ENCODE results near the gene IRX4.

The IRX4 gene

DNA sequence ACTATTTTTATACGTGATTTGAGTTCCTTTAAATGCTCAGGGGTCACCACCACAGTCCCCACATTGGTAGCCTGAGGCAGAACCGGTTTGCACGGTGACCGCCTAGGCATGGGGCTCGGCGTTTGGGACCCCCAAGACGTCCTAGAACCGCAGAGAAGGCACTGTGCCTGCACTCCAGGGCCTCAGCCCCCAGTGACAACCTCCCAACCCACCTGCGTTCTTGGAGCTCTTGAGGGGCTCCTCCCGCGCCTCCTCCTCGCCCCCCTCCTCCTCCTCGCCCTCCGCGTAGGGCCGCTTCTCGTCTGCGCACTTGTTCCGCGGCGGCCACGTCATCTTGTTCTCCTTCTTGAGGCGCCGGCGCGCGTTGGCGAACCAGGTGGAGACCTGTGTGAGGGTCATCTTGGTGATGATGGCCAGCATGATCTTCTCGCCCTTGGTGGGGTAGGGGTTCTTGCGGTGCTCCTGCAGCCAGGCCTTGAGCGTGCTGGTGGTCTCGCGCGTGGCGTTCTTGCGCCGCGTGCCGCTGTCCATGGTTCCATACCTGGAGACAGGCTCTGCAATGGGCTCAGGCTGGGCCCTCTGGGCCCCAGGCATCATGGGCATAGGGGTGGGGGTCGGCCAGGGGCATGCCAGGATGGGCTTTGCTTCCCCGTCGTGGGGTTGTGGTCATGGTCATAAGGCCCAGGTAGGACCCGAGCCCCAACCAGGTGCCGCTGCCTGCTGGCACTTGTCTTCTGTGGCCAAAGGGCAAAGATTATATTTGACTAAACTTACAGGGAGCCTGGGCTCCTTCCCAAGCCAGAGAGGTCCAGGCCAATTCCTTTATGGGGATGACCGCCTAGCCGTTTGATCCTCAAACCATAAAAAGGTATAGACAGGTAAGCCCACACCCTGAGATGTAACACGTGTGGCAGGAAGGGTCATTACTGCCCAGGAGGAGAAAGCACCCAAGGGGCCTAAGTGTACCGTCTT, 3.1 kb downstream of the IRX4 start:
- H3K4me1 ChIP-seq (ENCODE audit: control insufficient read depth, insufficient read depth, low read length), result no peaks in the 10 kb centered on the region
- H3K9ac ChIP-seq (ENCODE audit: low read length), result no peak overlapping the region
- peaks cover 92% of the 10 kb centered on the region for H3K27me3 ChIP-seq (ENCODE audit: control insufficient read depth, insufficient read depth, low read length)
- no peaks in the 10 kb centered on the region for H3K9me3 ChIP-seq (ENCODE audit: control insufficient read depth, low read length)
- H3K36me3 ChIP-seq (ENCODE audit: control insufficient read depth, insufficient read depth, low read length), result no peaks in the 10 kb centered on the region
- H3K4me3 ChIP-seq (ENCODE audit: low read length), result no peak overlapping the region

DNA sequence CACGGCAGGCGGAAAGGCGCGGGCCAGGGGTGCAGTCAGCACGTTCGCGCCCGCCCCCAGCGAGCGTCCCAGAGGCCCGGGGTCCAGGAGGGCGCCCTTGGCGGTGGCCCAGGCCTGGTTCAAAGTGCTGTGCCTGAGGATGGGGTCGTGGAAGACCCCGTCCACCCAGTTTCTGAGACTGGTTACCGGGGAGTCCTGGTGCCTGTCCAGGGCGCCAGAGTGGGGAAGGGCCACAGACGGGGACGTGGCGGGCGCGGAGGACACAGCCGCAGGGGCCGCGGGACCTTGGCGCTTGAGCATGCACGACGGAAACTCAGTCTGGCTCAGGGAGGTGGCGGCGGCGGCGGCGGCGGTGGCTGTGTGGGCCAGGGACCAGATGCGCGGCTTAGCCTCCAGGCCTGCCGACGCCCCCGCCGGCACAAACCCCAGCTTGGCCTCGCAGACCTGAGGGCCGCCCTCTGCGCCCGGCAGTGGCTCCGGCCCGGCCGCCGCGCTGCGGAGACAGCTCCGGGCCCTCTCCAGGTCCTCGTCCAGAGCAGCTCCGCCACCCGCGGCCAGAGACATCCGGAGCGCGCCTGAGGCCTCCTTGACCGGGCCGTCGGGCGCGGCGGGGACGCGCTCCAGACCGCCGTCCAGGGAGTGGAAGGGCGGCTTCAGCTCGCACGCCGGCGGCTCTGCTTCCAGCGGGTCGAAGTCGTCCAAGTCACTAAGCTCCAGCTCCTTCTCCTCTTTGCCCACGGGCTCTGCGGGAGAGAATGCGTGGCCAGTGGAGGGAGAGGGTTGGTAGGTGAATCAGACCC, 4.5 kb downstream of the IRX4 start:
- H3K4me1 ChIP-seq (ENCODE audit: control insufficient read depth, insufficient read depth, low read length), result no peaks in the 10 kb centered on the region
- H3K36me3 ChIP-seq (ENCODE audit: control insufficient read depth, insufficient read depth, low read length), result no peaks in the 10 kb centered on the region
- no peaks in the 10 kb centered on the region for H3K9me3 ChIP-seq (ENCODE audit: control insufficient read depth, low read length)
- H3K4me3 ChIP-seq (ENCODE audit: low read length), result no peak overlapping the region
- H3K9ac ChIP-seq (ENCODE audit: low read length), result no peak overlapping the region
- H3K27me3 ChIP-seq (ENCODE audit: control insufficient read depth, insufficient read depth, low read length), result peaks cover 90% of the 10 kb centered on the region

DNA sequence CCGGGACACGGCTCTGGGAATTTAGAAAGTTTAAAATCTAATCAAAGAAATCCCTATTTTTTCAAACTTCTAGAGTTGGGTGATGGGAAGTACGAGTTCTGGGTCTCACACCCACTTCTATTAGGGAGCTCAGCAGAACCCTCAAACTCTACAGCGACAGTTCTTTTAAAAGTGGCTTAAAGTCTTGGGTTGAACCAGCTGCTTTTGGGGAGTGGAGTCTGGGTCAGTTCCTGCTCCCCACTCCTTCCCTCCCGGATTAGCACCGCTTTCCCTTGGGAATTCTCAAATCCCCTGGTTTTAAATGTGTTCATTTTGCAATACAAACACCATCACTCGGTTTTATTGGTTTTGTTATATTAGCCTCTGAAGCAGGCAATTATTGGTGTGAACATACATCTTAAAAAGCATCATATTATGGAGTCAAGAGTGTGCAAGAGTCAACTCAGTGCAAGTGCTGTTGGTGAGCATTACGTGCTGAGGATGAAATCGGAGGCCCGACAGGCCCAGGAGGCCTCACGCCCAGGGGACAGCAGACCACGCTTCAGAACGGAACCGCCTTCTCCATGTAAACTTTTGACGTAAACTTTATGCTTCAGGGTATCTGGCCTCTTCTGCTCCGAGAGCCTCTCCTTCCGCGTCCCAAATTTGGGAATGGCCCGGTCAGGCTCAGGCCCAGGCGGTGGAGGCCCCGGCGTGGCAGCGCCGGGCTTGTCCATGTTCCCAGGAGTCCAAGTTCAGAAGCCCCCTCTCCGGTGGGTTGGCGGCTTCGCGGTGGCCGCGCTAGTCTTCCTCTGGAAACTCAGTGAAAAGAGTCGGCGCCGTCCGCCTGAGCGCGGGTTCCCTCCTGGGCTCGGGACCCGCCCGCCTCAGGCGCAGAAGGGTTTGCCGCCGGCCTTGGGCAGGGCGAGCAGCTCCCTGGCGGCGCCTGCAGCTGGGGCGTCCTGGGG, 5.3 kb downstream of the IRX4 start:
- H3K9me3 ChIP-seq (ENCODE audit: control insufficient read depth, low read length), result no peaks in the 10 kb centered on the region
- H3K4me3 ChIP-seq (ENCODE audit: low read length), result no peak overlapping the region
- no peak overlapping the region for H3K9ac ChIP-seq (ENCODE audit: low read length)
- peaks cover 89% of the 10 kb centered on the region for H3K27me3 ChIP-seq (ENCODE audit: control insufficient read depth, insufficient read depth, low read length)
- H3K36me3 ChIP-seq (ENCODE audit: control insufficient read depth, insufficient read depth, low read length), result no peaks in the 10 kb centered on the region
- no peaks in the 10 kb centered on the region for H3K4me1 ChIP-seq (ENCODE audit: control insufficient read depth, insufficient read depth, low read length)

GRCh38 chr5:1876660-1877064, 6.1 kb downstream of the IRX4 start:
- Histone ChIP-seq H3K9ac (ENCODE audit: low read length) (no peak overlapping the region), H3K27me3 (ENCODE audit: control insufficient read depth, insufficient read depth, low read length) (peaks cover 82% of the 10 kb centered on the region), H3K36me3 (ENCODE audit: control insufficient read depth, insufficient read depth, low read length) (no peaks in the 10 kb centered on the region), H3K9me3 (ENCODE audit: control insufficient read depth, low read length) (no peaks in the 10 kb centered on the region), H3K4me3 (ENCODE audit: low read length) (no peak overlapping the region), H3K4me1 (ENCODE audit: control insufficient read depth, insufficient read depth, low read length) (no peaks in the 10 kb centered on the region)

DNA sequence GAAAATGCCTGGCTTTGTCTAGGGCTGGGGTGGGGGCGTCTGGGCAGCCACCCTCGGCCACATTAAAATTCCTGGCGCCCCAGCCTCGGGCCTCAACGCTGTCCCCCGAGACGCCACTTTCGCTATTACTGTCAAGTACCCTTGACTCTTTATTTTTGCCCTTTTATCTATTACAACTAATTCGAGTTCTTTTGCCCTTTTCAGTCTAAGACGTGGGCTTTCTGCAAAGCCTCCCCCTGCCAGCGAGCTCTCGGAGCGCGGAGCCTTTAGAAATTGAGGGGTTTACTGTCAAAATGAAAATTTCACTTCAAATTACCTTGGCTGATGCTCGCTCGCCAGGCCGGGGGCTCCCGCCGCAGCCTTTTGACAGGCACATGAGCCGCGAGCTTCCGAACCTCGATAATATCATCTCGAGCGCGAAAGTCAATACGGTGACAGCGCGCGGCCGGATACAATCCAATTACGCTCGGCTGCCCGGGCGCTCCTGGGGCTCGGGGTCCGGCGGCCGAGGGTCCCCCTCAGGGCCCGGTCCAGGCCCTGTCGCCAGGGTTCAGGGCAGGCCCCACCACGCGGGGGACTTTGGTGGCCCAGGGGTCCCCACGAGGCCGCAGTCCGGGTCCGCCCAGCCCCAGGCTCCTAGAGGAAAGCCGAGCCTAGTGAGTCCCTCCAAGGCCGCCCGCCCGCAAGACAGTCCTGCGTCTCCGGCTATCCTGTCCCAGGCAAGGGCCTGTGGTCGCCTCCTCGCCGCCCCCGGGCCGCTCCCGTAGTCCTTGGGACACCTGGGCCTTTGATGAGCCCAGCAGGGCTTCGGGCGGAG, 6.7 kb downstream of the IRX4 start:
- Histone ChIP-seq H3K36me3 (ENCODE audit: control insufficient read depth, insufficient read depth, low read length) (no peaks in the 10 kb centered on the region), H3K4me3 (ENCODE audit: low read length) (no peak overlapping the region), H3K27me3 (ENCODE audit: control insufficient read depth, insufficient read depth, low read length) (peaks cover 76% of the 10 kb centered on the region), H3K9ac (ENCODE audit: low read length) (no peak overlapping the region), H3K9me3 (ENCODE audit: control insufficient read depth, low read length) (no peaks in the 10 kb centered on the region), H3K4me1 (ENCODE audit: control insufficient read depth, insufficient read depth, low read length) (no peaks in the 10 kb centered on the region)

DNA sequence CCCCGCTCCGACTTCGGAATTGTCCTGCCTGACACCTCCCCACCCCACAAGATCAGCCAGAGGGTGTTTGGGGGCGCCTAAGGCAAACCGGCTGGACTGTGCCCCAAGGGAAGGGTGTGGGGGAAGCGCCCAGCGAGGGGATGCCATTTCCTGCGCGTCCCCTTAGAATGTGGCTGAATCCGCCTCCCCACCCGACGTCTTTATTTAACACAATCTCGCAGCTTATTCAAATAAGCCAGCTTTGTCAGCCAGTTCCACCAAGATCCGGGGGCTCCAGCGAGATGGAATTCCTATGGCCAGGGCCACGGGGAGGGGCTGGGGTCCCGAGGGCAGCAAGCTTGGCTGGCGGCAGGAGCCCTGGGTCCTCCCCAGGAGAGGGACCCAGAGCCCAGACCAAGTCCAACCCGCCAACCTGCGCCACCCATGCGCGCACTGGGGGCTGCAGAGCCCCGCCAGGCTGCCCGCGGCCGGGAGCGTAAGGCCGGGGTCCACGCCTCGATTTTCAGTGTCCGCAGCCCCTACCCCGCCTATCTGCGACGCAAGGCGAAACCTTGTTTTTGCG, 7.4 kb downstream of the IRX4 start:
- Histone ChIP-seq H3K36me3 (ENCODE audit: control insufficient read depth, insufficient read depth, low read length) (no peaks in the 10 kb centered on the region), H3K4me3 (ENCODE audit: low read length) (no peak overlapping the region), H3K9me3 (ENCODE audit: control insufficient read depth, low read length) (no peaks in the 10 kb centered on the region), H3K9ac (ENCODE audit: low read length) (no peak overlapping the region), H3K4me1 (ENCODE audit: control insufficient read depth, insufficient read depth, low read length) (no peaks in the 10 kb centered on the region), H3K27me3 (ENCODE audit: control insufficient read depth, insufficient read depth, low read length) (peaks cover 71% of the 10 kb centered on the region)

GRCh38 chr5:1874771-1875220, 7.9 kb downstream of the IRX4 start:
- Histone ChIP-seq H3K9me3 (ENCODE audit: control insufficient read depth, low read length) (no peaks in the 10 kb centered on the region), H3K4me3 (ENCODE audit: low read length) (no peak overlapping the region), H3K4me1 (ENCODE audit: control insufficient read depth, insufficient read depth, low read length) (no peaks in the 10 kb centered on the region), H3K9ac (ENCODE audit: low read length) (no peak overlapping the region), H3K27me3 (ENCODE audit: control insufficient read depth, insufficient read depth, low read length) (peaks cover 65% of the 10 kb centered on the region), H3K36me3 (ENCODE audit: control insufficient read depth, insufficient read depth, low read length) (no peaks in the 10 kb centered on the region)

DNA sequence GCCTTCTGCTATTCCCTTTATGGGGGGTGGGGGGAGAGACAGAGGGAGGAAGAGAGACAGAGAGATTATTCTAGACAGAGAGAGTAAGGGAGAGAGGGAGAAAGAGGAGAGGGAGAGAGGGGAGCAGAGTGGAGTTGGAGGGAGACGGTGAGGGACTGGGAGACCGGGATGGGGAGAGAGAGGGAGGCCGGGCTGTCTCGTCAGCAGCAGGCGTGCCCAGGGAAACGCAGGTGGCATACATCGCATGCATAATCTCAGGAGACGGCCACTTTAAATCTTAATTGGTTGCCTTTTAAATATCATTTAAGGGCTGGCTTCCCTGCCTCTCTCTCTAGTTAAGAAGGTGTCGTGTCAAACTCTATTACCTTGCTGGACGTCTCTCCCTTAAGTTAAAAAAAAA, 8.4 kb downstream of the IRX4 start:
- Histone ChIP-seq H3K4me1 (ENCODE audit: control insufficient read depth, insufficient read depth, low read length) (no peaks in the 10 kb centered on the region), H3K4me3 (ENCODE audit: low read length) (no peak overlapping the region), H3K9me3 (ENCODE audit: control insufficient read depth, low read length) (no peaks in the 10 kb centered on the region), H3K36me3 (ENCODE audit: control insufficient read depth, insufficient read depth, low read length) (no peaks in the 10 kb centered on the region), H3K9ac (ENCODE audit: low read length) (no peak overlapping the region), H3K27me3 (ENCODE audit: control insufficient read depth, insufficient read depth, low read length) (peaks cover 60% of the 10 kb centered on the region)

- no peaks in the 10 kb centered on the region for H3K9me3 ChIP-seq (ENCODE audit: control insufficient read depth, low read length)
- no peaks in the 10 kb centered on the region for H3K36me3 ChIP-seq (ENCODE audit: control insufficient read depth, insufficient read depth, low read length)
- no peaks in the 10 kb centered on the region for H3K4me1 ChIP-seq (ENCODE audit: control insufficient read depth, insufficient read depth, low read length)
- H3K27me3 ChIP-seq (ENCODE audit: control insufficient read depth, insufficient read depth, low read length), result peaks cover 59% of the 10 kb centered on the region
- no peak overlapping the region for H3K9ac ChIP-seq (ENCODE audit: low read length)
- H3K4me3 ChIP-seq (ENCODE audit: low read length), result no peak overlapping the region
Measured at GRCh38 chr5:1873243-1873959, 9.3 kb downstream of the IRX4 start.

DNA sequence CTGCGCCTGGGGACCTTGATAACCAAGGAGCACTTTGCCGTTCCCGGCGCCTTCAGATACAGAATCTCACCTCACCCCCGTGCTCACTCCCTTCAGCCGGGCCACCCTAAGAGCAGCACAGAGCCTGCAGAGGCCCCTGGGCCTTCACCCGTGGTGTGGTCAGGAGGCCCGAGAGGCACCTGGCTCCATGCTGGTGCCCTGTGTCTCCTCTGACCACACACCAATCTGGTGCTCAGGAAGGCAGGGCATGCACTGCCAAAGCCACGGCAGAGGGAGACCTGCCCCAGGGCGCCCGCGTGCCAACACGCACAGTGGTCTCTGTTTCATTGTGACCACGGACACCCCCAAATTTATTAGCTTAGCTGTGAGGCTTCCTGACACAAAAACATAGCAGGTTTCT, 11.3 kb downstream of the IRX4 start:
- Histone ChIP-seq H3K36me3 (ENCODE audit: control insufficient read depth, insufficient read depth, low read length) (no peaks in the 10 kb centered on the region), H3K4me3 (ENCODE audit: low read length) (no peak overlapping the region), H3K9ac (ENCODE audit: low read length) (no peak overlapping the region), H3K27me3 (ENCODE audit: control insufficient read depth, insufficient read depth, low read length) (peaks cover 44% of the 10 kb centered on the region), H3K9me3 (ENCODE audit: control insufficient read depth, low read length) (no peaks in the 10 kb centered on the region), H3K4me1 (ENCODE audit: control insufficient read depth, insufficient read depth, low read length) (no peaks in the 10 kb centered on the region)

All from mucosa of stomach (tissue), 1 donor.